Small intestine (tissue), 7 donors: ENCODE results near the gene RFK. TPM values are rescaled to one million over a fixed set of nuclear protein-coding genes. Genes with fewer than 3 reads are reported as not detected.
"Not testable (repeated sequence)": the region's sequence is repeated elsewhere in the genome, so short reads cannot be mapped to it uniquely, and the experiment has no call there.

Experiments
- DNase-seq, 2 donors: peaks; one replicate each; pipeline versions ENCODE4 v3.0.0 to v3.0.0-alpha.2; 2013
- FAIRE-seq: peaks from 2 replicates; lab custom pipeline; 2012; peaks lifted over from hg19 to GRCh38; lab: Jason Lieb, UNC
- H3K27ac ChIP-seq, 3 donors: one replicate each; pipeline ENCODE4 v1.5.1; 2013; ENCODE audit warnings: low read length in 2 of 3, mild to moderate bottlenecking in 2 of 3, control low read depth in 1 of 3, inconsistent platforms in 1 of 3, low read depth in 1 of 3, moderate library complexity in 1 of 3
- H3K27me3 ChIP-seq, 3 donors: one replicate each; pipeline ENCODE4 v1.6.1; 2013; ENCODE audit warnings: low read length in 3 of 3, inconsistent platforms in 1 of 3; ENCODE audit not compliant: control insufficient read depth in 3 of 3, insufficient read depth in 3 of 3
- H3K36me3 ChIP-seq, 3 donors: one replicate each; pipeline ENCODE4 v1.6.1; 2013; ENCODE audit warnings: low read length in 3 of 3, inconsistent platforms in 1 of 3, low read depth in 1 of 3, mild to moderate bottlenecking in 1 of 3, moderate library complexity in 1 of 3; ENCODE audit not compliant: control insufficient read depth in 3 of 3, insufficient read depth in 2 of 3
- H3K4me1 ChIP-seq, 3 donors: one replicate each; pipeline ENCODE4 v1.6.1; 2013; ENCODE audit warnings: low read length in 2 of 3, inconsistent platforms in 1 of 3, low read depth in 1 of 3, mild to moderate bottlenecking in 1 of 3, moderate library complexity in 1 of 3; ENCODE audit not compliant: control insufficient read depth in 3 of 3, insufficient read depth in 2 of 3
- H3K4me3 ChIP-seq, 3 donors: one replicate each; pipeline ENCODE4 v1.5.1; 2013; ENCODE audit warnings: low read length in 3 of 3, control low read depth in 1 of 3, inconsistent platforms in 1 of 3, low read depth in 1 of 3, mild to moderate bottlenecking in 1 of 3, moderate library complexity in 1 of 3
- H3K9me3 ChIP-seq, 2 donors: one replicate each; pipeline ENCODE4 v1.6.1; 2013; ENCODE audit warnings: low read depth in 1 of 2, low read length in 1 of 2; ENCODE audit not compliant: control insufficient read depth in 2 of 2, insufficient read depth in 1 of 2
- WGBS, 3 donors: extraction: QIAGEN DNeasy Blood & Tissue Kit; methylation state at CpG; one replicate each; pipeline ENCODE4 v1.1.7; 2013; 5-methylcytosine and 5-hydroxymethylcytosine counted together
- polyA plus RNA-seq, 4 donors: library from polyadenylated mRNA; stranded (reverse) in 3 of 4; unstranded in 1 of 4; fragments of 200-250 nt in 3 of 4; fragments of 120-200 nt in 1 of 4; gene quantifications; one replicate each; pipeline versions ENCODE4 v1.2.1 to v1.2.3, GENCODE V29; 2013
- donor health status: healthy with polysubstance abuse.
- donor health status: control.
- donor health status: control.
- donor health status: Bipolar disorder and iron deficiency.
- donor health status: healthy.

RFK gene
- polyA plus RNA-seq, 4 donors = 28.3 to 67.3 (median 49.0) TPM

- peak overlapping the region in 1 of 3 donors; percentile 70 for H3K27ac ChIP-seq
Observed at GRCh38 chr9:76372336-76372735, 21.9 kb downstream of the RFK start.

GRCh38 chr9:76371901-76372300, 22.3 kb downstream of the RFK start:
- WGBS, 3 donors = 62 to 80% (median 77%) methylated on average over 1 of the region's 1 CpG
- no peak overlapping the region for H3K27ac ChIP-seq
- no peak overlapping the region for H3K4me3 ChIP-seq
- no peaks in the 10 kb centered on the region for H3K9me3 ChIP-seq
- H3K4me1 ChIP-seq = peaks cover 0 to 49% (median 9%) of the 10 kb centered on the region in 3 donors
- H3K27me3 ChIP-seq = no peaks in the 10 kb centered on the region
- FAIRE-seq = no peak
- H3K36me3 ChIP-seq = no peaks in the 10 kb centered on the region
- no peak for DNase-seq

More at GRCh38 chr9:76372336-76372735, 21.9 kb downstream of the RFK start:
- FAIRE-seq (no peak), DNase-seq (no peak)
- H3K36me3 ChIP-seq = no peaks in the 10 kb centered on the region
- H3K9me3 ChIP-seq = no peaks in the 10 kb centered on the region
- H3K4me1 ChIP-seq = peaks cover 0 to 49% (median 9%) of the 10 kb centered on the region in 3 donors
- H3K27me3 ChIP-seq = no peaks in the 10 kb centered on the region
- H3K4me3 ChIP-seq = no peak overlapping the region

GRCh38 chr9:76370396-76371023, 23.7 kb downstream of the RFK start:
- Histone ChIP-seq H3K27me3 (no peaks in the 10 kb centered on the region), H3K4me1 (peaks cover 2 to 49% (median 9%) of the 10 kb centered on the region in 3 donors), H3K36me3 (no peaks in the 10 kb centered on the region), H3K4me3 (no peak overlapping the region), H3K9me3 (no peaks in the 10 kb centered on the region), H3K27ac (no peak overlapping the region)
- 33 to 65% (median 36%) methylated on average over 3 of the region's 3 CpGs for WGBS, 3 donors
- peak in 1 of 2 donors; percentile 63 for DNase-seq
- no peak for FAIRE-seq

- peak overlapping the region; percentile 3 to 36 (median 12) for H3K27ac ChIP-seq
- DNase-seq (peak; percentile 66 to 69), FAIRE-seq (no peak)
- H3K27me3 ChIP-seq = no peaks in the 10 kb centered on the region
- H3K4me3 ChIP-seq = no peak overlapping the region
- no peaks in the 10 kb centered on the region for H3K9me3 ChIP-seq
- H3K4me1 ChIP-seq = peaks cover 3 to 41% (median 9%) of the 10 kb centered on the region in 3 donors
- WGBS, 3 donors = 8 to 32% (median 20%) methylated on average over 4 of the region's 4 CpGs
- H3K36me3 ChIP-seq = no peaks in the 10 kb centered on the region
Observed at GRCh38 chr9:76369583-76369982, 24.6 kb downstream of the RFK start.

- Histone ChIP-seq H3K4me3 (no peak overlapping the region), H3K4me1 (peaks cover 0 to 31% (median 10%) of the 10 kb centered on the region in 3 donors), H3K9me3 (no peaks in the 10 kb centered on the region), H3K27me3 (no peaks in the 10 kb centered on the region), H3K27ac (no peak overlapping the region), H3K36me3 (peaks cover 0 to 2% (median 0%) of the 10 kb centered on the region in 3 donors)
- 20 to 67% (median 37%) methylated on average over 4 of the region's 4 CpGs for WGBS, 3 donors
- no peak for FAIRE-seq
- DNase-seq = peak; percentile 41 to 84
Observed at GRCh38 chr9:76366275-76366674, 28.0 kb downstream of the RFK start.

GRCh38 chr9:76365028-76365427, 29.2 kb downstream of the RFK start:
- no peak overlapping the region for H3K27ac ChIP-seq
- peaks cover 0 to 8% (median 2%) of the 10 kb centered on the region in 3 donors for H3K36me3 ChIP-seq
- H3K27me3 ChIP-seq = no peaks in the 10 kb centered on the region
- peaks cover 0 to 31% (median 10%) of the 10 kb centered on the region in 3 donors for H3K4me1 ChIP-seq
- no peak for FAIRE-seq
- H3K9me3 ChIP-seq = no peaks in the 10 kb centered on the region
- DNase-seq = peak in 1 of 2 donors; percentile 73
- H3K4me3 ChIP-seq = no peak overlapping the region
- WGBS, 3 donors = 21 to 58% (median 31%) methylated on average over 1 of the region's 1 CpG

- FAIRE-seq = no peak
- Histone ChIP-seq H3K36me3 (peaks cover 0 to 19% (median 5%) of the 10 kb centered on the region in 3 donors), H3K4me3 (no peak overlapping the region), H3K9me3 (no peaks in the 10 kb centered on the region), H3K27me3 (no peaks in the 10 kb centered on the region), H3K4me1 (peaks cover 0 to 17% (median 10%) of the 10 kb centered on the region in 3 donors), H3K27ac (peak overlapping the region in 1 of 3 donors; percentile 81)
- peak in 1 of 2 donors; percentile 55 for DNase-seq
- 25 to 60% (median 34%) methylated on average over 3 of the region's 3 CpGs for WGBS, 3 donors
Observed at GRCh38 chr9:76363032-76363395, 31.2 kb downstream of the RFK start.

- peaks cover 0 to 20% (median 10%) of the 10 kb centered on the region in 3 donors for H3K36me3 ChIP-seq
- not testable (repeated sequence) for H3K9me3 ChIP-seq, FAIRE-seq, H3K27me3 ChIP-seq, H3K4me3 ChIP-seq
- WGBS, 3 donors = 17 to 56% (median 31%) methylated on average over 16 of the region's 16 CpGs
- H3K27ac ChIP-seq = peak overlapping the region in 1 of 3 donors; percentile 81
- H3K4me1 ChIP-seq = peaks cover 0 to 17% (median 10%) of the 10 kb centered on the region in 3 donors
- DNase-seq = peak; percentile 52 to 58
Observed at GRCh38 chr9:76362332-76363031, 31.7 kb downstream of the RFK start.
